Central memory CD8-positive, alpha-beta T cell (primary cell): ENCODE measurements around the gene SEMA3C.

Source experiments
- ATAC-seq: fragments of 150-1000 bp; cut with Tn5 transposase; replicated peaks from 2 replicates; pipeline ENCODE4 v1.10.0; 2022; ENCODE audit warnings: mild to moderate bottlenecking, moderate FRiP score, moderate number of reproducible peaks; ENCODE audit not compliant: poor library complexity, severe bottlenecking; ENCODE audit errors: extremely low read depth
- DNase-seq, 2 donors: peaks; one replicate each; pipeline ENCODE4 v3.0.0; 2021; ENCODE audit warnings: low spot score in 2 of 2
- H3K27ac Mint-ChIP-seq: one replicate; pipeline ENCODE4 v1.8.0; 2022; ENCODE audit warnings: low read depth, mild to moderate bottlenecking, moderate library complexity, mixed read lengths
- H3K27me3 Mint-ChIP-seq: one replicate; pipeline ENCODE4 v1.8.0; 2022; ENCODE audit warnings: mixed read lengths
- H3K36me3 Mint-ChIP-seq: one replicate; pipeline ENCODE4 v1.8.0; 2022; ENCODE audit warnings: mild to moderate bottlenecking, moderate library complexity, mixed read lengths; ENCODE audit not compliant: insufficient read depth
- H3K4me1 Mint-ChIP-seq: one replicate; pipeline ENCODE4 v1.8.0; 2022; ENCODE audit warnings: mixed read lengths
- H3K4me3 Mint-ChIP-seq: one replicate; pipeline ENCODE4 v1.8.0; 2022; ENCODE audit warnings: mild to moderate bottlenecking, moderate library complexity, mixed read lengths
- H3K9me3 Mint-ChIP-seq: one replicate; pipeline ENCODE4 v1.8.0; 2022; ENCODE audit warnings: mixed read lengths

SEMA3C gene

DNA sequence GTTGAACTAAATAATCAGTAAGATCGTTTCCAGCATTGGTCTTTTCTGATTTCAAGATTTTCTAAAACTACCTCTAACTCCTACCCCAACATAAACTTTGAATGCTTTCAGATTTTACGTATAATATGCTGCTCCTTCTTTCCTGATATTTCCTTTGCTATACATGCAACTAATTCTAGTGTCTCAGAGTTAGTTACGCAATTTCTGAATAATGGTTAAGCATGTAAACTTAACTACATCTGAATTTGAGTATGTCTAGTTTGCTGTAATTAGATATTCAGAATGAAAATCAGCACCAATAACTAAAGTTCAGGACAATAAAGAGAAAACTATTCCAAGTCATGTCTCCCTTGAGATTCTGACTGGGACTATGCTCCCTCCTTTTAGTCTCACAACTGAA lies 71.0 kb downstream of the SEMA3C start:
- no peak overlapping the region for H3K27ac Mint-ChIP-seq
- no peaks in the 10 kb centered on the region for H3K36me3 Mint-ChIP-seq
- ATAC-seq (no peak), DNase-seq (no peak)
- no peaks in the 10 kb centered on the region for H3K4me1 Mint-ChIP-seq
- H3K4me3 Mint-ChIP-seq, result no peak overlapping the region
- H3K27me3 Mint-ChIP-seq, result no peaks in the 10 kb centered on the region
- H3K9me3 Mint-ChIP-seq, result peaks cover 27% of the 10 kb centered on the region

DNA sequence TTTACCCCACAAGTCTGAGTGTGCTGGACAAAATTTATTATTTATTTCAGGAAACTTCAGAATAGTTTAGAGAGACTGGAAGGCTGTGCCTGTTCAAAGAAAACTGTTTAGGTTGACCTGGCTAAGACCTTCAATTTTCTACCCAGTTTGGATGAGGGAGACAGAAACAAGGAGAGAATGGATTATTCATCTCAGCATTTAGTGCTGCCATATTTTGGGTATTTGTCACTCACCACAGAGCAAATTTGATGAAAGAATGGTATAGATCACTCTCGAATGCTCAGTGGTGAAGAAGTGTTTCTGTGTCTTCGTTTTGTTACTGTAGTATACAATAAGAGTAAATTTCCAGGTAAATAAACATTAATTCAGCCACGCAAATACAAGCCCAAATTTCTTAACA lies 71.8 kb downstream of the SEMA3C start:
- Mint-ChIP-seq H3K9me3 (peaks cover 26% of the 10 kb centered on the region), H3K4me3 (no peak overlapping the region), H3K27ac (no peak overlapping the region), H3K27me3 (no peaks in the 10 kb centered on the region), H3K36me3 (no peaks in the 10 kb centered on the region), H3K4me1 (no peaks in the 10 kb centered on the region)
- ATAC-seq (no peak), DNase-seq (no peak)

DNA sequence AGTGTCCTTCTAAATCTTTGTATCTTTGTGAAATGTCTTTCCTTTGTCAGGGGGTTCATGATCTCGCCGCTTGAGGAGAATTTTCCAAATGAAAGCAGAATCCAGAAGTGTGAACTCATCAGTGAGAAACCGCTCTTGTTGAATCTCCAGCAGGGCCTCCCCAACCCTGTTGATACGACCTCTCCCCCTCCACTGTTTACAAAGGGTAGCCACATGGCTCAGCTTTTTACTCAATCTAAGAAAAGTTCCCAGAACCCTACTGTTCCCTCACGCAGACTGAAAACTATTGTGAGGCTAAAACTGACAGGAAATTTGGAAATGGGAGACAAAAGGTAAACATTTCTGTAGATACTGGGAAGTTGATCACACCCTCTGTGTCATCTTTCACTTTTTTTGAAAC lies 73.9 kb downstream of the SEMA3C start:
- Mint-ChIP-seq H3K4me3 (no peak overlapping the region), H3K27ac (no peak overlapping the region), H3K36me3 (no peaks in the 10 kb centered on the region), H3K9me3 (peaks cover 26% of the 10 kb centered on the region), H3K4me1 (no peaks in the 10 kb centered on the region), H3K27me3 (no peaks in the 10 kb centered on the region)
- ATAC-seq (no peak), DNase-seq (no peak)

DNA sequence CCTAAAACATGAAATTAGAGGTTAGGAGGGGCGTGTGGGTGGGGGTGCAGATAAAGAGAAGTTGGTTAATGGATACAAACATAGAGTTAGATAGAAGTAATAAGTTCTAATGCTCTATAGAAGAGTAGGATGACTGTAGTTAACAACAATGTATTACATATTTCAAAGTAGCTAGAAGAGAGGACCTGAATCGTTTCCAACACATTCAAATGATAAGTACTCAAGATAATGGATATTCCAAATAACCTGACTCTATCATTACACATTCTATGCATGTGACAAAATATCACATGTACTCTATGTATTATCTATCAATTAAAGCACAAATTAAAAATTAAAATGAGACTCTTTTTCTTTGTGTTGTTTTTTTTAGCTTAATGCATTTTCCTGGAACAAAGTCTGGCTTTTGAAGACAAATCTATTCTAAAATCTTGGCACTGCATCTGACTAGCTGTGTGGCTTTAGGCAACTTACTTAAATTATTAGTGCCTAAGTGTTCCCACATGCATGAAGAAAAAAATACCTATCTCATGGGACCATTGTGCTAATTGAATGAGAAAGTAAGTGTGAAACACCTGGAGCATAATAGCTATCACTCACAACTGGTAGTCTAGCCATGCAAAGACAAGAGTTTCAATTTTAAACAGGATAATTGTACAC lies 75.7 kb downstream of the SEMA3C start:
- H3K9me3 Mint-ChIP-seq, result peaks cover 30% of the 10 kb centered on the region
- H3K4me3 Mint-ChIP-seq, result no peak overlapping the region
- no peak overlapping the region for H3K27ac Mint-ChIP-seq
- DNase-seq, result no peak
- H3K27me3 Mint-ChIP-seq, result no peaks in the 10 kb centered on the region
- H3K4me1 Mint-ChIP-seq, result no peaks in the 10 kb centered on the region
- ATAC-seq, result no peak
- H3K36me3 Mint-ChIP-seq, result no peaks in the 10 kb centered on the region

DNA sequence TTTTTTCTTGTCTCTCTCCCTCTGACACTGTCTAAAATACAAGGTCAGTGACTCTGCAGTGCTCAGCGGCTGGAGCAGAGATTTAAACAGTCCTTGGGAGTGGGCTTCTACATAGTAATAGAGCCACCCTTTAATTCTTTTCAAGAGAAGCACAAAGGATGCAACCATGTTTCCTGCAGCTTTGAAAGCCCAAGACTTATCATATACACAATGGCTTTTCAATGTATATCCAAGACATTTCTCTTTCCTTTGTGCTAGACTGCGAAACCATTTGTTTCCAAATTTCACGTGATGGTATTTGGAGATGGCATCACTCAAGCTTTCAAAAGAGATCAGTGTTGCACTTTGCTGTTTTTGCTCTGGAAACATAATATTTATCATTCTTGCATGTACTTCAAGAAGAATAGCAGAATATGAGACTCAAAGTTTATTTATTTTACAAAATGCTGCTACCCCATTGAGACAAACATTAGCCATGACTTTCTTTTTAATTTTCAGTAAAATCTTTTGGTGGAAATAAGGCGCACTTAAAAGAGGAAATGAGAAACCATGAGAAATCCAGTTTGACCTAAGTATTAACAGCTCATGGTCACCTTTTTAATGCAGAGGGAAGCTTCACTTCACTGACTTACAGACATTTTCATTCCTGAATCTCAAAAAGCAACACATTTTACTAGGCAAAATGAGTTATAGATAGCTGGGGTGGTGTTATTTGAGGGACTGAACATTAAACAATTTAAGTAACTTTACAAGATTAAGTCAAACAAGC lies 76.6 kb downstream of the SEMA3C start:
- no peak for ATAC-seq
- Mint-ChIP-seq H3K4me3 (no peak overlapping the region), H3K27ac (no peak overlapping the region)

DNA sequence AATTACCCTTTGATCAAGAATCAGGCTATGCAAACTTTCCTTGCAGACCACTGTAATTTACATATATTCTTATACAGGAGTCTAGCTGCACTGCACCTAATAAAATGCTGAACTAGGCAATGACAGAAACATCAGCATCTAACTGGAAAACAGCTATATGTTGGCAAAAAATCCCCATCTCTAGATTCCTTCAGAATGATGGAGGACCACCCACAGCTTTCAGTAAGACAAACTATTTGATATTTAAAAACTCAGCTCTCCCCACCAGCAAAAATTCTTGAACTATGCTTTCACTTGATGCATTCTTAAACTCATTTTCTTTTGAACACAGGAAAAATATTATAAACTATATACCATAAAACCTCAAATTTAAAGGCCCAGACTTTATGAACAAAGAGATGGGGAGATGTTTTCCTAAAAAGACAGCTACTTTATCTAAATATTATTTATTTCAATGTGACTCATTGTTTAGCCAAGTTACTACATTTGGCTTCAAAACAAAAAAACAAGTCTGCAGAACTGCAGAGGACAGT lies 77.4 kb downstream of the SEMA3C start:
- ATAC-seq, result no peak
- H3K4me3 Mint-ChIP-seq, result no peak overlapping the region
- no peaks in the 10 kb centered on the region for H3K4me1 Mint-ChIP-seq
- no peaks in the 10 kb centered on the region for H3K27me3 Mint-ChIP-seq
- H3K36me3 Mint-ChIP-seq, result no peaks in the 10 kb centered on the region
- peaks cover 36% of the 10 kb centered on the region for H3K9me3 Mint-ChIP-seq
- no peak overlapping the region for H3K27ac Mint-ChIP-seq
- no peak for DNase-seq

More for the DNA sequence above, 76.6 kb downstream of the SEMA3C start:
- peaks cover 35% of the 10 kb centered on the region for H3K9me3 Mint-ChIP-seq
- no peaks in the 10 kb centered on the region for H3K27me3 Mint-ChIP-seq
- H3K4me1 Mint-ChIP-seq, result no peaks in the 10 kb centered on the region
- H3K36me3 Mint-ChIP-seq, result no peaks in the 10 kb centered on the region
- DNase-seq, result no peak

DNA sequence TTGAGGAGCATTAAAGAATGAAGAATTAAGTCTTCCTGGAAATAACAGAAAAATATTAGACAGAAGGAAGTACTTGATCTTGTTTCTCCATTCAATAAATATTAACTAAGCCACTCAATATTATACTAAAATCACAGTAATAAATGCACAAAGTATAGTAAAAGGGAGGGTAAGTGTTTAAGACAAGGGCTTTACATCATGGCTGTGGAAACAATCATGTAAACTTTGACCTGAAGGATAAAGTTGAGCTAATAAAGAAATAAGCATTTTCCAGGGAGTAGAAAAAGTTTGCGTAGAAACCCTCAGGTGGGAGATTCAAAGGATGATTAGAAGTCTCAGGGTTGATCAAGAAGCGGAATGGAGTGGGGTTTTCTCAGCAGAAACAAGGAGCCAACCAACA lies 78.2 kb downstream of the SEMA3C start:
- ATAC-seq (no peak), DNase-seq (no peak)
- Mint-ChIP-seq H3K27me3 (no peaks in the 10 kb centered on the region), H3K9me3 (peaks cover 35% of the 10 kb centered on the region), H3K4me1 (no peaks in the 10 kb centered on the region), H3K4me3 (no peak overlapping the region), H3K36me3 (no peaks in the 10 kb centered on the region), H3K27ac (no peak overlapping the region)

DNA sequence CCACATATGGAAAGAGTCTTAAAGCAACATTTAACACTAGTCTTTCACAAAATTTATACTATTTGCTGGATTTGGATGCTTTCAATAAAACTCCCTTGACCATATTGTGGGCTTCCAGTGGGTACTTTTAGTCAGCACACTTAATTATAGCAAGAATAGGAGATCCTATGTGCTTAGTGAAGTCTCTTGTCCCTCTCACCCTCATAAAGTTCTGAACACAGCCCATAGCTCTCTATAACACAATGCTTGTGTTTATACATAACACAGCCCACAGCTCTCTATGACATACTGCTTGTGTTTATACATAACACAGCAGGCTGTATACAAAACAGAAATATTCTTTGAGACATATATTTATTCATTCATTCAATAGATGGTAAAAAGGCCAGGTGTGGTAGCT lies 79.0 kb downstream of the SEMA3C start:
- Mint-ChIP-seq H3K9me3 (peaks cover 27% of the 10 kb centered on the region), H3K36me3 (no peaks in the 10 kb centered on the region), H3K27ac (no peak overlapping the region), H3K4me1 (no peaks in the 10 kb centered on the region), H3K4me3 (no peak overlapping the region), H3K27me3 (no peaks in the 10 kb centered on the region)
- no peak for ATAC-seq
- no peak for DNase-seq

DNA sequence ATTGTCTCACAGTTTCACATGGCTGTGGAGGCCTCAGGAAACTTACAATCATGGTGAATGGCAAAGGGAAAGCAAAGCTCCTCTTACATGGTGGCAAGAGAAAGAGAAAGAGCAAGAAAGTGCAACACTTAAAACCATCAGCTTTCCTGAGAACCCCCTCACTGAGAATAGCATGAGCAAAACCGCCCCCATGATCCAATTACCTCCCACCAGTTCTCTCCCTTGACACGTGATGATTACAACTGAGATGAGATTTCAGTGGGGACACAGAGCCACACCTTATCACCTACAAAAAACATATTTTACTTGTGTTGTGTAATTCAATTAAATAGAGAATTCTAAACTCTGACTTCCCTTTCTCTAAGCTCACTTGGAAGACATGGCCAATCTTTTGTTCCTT lies 80.2 kb downstream of the SEMA3C start:
- H3K4me1 Mint-ChIP-seq, result no peaks in the 10 kb centered on the region
- peaks cover 26% of the 10 kb centered on the region for H3K9me3 Mint-ChIP-seq
- H3K27me3 Mint-ChIP-seq, result no peaks in the 10 kb centered on the region
- DNase-seq (no peak), ATAC-seq (no peak)
- no peak overlapping the region for H3K4me3 Mint-ChIP-seq
- H3K36me3 Mint-ChIP-seq, result no peaks in the 10 kb centered on the region
- no peak overlapping the region for H3K27ac Mint-ChIP-seq

DNA sequence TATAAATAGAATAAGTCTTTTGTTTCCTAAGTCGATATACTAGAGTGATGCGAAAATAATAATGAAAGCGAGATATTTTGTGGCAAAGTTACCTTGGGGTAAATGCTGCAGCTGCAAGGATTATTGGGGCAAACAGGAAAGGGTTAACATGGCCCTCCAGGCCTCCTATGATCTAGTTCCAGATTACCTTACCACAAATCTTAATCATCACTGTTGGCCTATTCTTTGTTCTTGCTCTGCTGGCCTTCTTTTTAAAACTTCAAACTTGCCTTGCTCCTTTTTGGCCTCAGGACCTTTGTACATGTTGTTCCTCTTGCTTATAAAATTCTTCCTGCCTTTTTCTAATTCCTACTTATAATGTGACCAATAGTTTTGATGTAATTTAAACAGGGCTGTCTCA lies 81.5 kb downstream of the SEMA3C start:
- Mint-ChIP-seq H3K4me1 (no peaks in the 10 kb centered on the region), H3K27me3 (no peaks in the 10 kb centered on the region), H3K27ac (no peak overlapping the region), H3K4me3 (no peak overlapping the region), H3K9me3 (peaks cover 30% of the 10 kb centered on the region), H3K36me3 (no peaks in the 10 kb centered on the region)
- ATAC-seq, result no peak
- no peak for DNase-seq

DNA sequence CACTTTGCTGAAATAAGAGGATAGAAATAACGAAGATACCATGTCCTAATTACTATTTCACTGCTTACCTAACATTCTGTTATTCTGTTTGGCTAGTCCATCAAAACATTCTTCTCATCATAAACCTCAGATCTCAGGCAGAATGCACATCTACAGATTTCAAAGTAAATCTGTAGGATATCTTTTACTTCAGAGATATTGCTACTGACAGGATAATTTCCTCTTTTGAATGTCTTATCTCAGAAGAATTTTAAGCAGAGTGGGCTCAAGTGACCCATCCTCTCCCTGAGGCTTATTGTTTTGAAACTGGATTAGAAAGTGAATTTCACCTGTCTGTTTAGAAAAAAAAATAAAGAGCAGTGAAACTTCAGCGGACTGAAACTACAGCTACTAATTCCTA lies 83.6 kb downstream of the SEMA3C start:
- Mint-ChIP-seq H3K36me3 (no peaks in the 10 kb centered on the region), H3K27ac (no peak overlapping the region), H3K4me3 (no peak overlapping the region), H3K27me3 (no peaks in the 10 kb centered on the region), H3K4me1 (no peaks in the 10 kb centered on the region), H3K9me3 (peaks cover 38% of the 10 kb centered on the region)
- no peak for ATAC-seq
- DNase-seq, result no peak

DNA sequence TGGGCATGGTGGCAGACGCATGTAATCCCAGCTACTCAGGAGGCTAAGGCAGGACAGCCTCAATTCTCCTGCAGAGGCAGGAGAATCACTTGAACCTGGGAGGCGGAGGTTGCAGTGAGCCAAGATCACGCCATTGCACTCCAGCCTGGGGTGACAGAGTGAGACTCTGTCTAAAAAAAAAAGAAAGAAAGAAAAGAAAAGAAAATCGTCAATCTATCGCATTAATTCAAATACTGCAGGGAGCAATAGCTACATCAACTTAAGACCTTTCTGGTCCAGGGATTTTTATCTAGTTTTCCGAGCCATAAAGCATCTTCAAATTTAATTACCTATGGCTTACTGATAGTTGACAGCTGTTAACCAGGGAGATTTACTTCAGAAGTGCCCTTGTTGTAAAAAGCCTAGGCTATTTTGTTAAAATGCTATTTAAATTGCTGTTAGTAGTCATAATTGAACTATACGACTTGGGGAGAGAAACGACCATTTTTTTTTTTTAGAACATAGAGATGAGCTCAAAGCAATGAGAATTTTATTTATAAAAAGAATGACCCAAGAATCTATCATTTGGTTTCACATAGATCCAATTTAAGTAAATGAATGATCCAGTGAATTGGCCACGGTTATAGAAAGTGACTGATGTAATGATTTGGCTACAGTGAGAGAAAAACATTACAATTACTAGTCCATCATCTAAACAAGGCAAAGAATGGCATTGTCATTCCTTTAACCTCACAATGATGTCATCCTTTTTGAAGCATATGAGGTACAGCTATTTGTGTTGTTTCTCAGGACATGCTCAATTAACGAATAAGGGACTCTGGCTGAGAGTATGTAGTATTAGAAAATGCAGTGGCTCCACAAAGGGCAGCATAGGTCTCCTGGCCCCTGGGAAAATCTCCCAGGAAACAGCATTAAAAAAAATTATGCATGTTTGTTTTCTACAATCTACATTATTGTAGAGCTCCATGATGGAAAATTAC lies 85.3 kb downstream of the SEMA3C start:
- Mint-ChIP-seq H3K27ac (no peak overlapping the region), H3K9me3 (peaks cover 25% of the 10 kb centered on the region), H3K27me3 (no peaks in the 10 kb centered on the region), H3K36me3 (no peaks in the 10 kb centered on the region), H3K4me3 (no peak overlapping the region), H3K4me1 (no peaks in the 10 kb centered on the region)
- ATAC-seq (no peak), DNase-seq (no peak)
